Lung (tissue), 12 donors: Measurements from ENCODE around the gene ORAI3. TPM values are rescaled to one million over a fixed set of nuclear protein-coding genes. Genes with fewer than 3 reads are reported as not detected.

ENCODE experiments used
- ATAC-seq: fragments of 200-7000 bp; cut with Tn5 transposase; one replicate; pipeline ENCODE4 v1.9.1; 2020; ENCODE audit warnings: moderate number of reproducible peaks; ENCODE audit not compliant: insufficient read depth, low FRiP score
- DNase-seq, 3 donors: peaks; one replicate each; pipeline ENCODE4 v3.0.0-alpha.2; 2013 to 2017
- H3K27ac ChIP-seq, 2 donors: one replicate each; pipeline ENCODE4 v1.5.1; 2013; ENCODE audit warnings: mild to moderate bottlenecking in 2 of 2, moderate library complexity in 2 of 2, control low read depth in 1 of 2, inconsistent platforms in 1 of 2, low read depth in 1 of 2, low read length in 1 of 2
- H3K27me3 ChIP-seq, 3 donors: one replicate each; pipeline ENCODE4 v1.5.1; 2013; ENCODE audit warnings: low read length in 2 of 3; ENCODE audit not compliant: control insufficient read depth in 3 of 3, insufficient read depth in 3 of 3
- H3K36me3 ChIP-seq, 4 donors: one replicate each; pipeline ENCODE4 v1.5.1; 2013; ENCODE audit warnings: low read length in 4 of 4, mild to moderate bottlenecking in 1 of 4, moderate library complexity in 1 of 4; ENCODE audit not compliant: control insufficient read depth in 4 of 4, insufficient read depth in 4 of 4
- H3K4me1 ChIP-seq, 5 donors: one replicate each; pipeline ENCODE4 v1.5.1; 2013; ENCODE audit warnings: low read length in 5 of 5, mild to moderate bottlenecking in 2 of 5, moderate library complexity in 1 of 5; ENCODE audit not compliant: control insufficient read depth in 5 of 5, insufficient read depth in 5 of 5
- H3K4me3 ChIP-seq: one replicate; pipeline ENCODE4 v1.5.1; 2013; ENCODE audit warnings: mild to moderate bottlenecking, control low read depth, moderate library complexity
- H3K9ac ChIP-seq, 2 donors: one replicate each; pipeline ENCODE4 v1.5.1; 2013; ENCODE audit warnings: low read length in 2 of 2, control low read depth in 1 of 2; ENCODE audit not compliant: insufficient read depth in 1 of 2
- H3K9me3 ChIP-seq, 4 donors: one replicate each; pipeline ENCODE4 v1.5.1; 2013; ENCODE audit warnings: low read length in 3 of 4, mild to moderate bottlenecking in 1 of 4, moderate library complexity in 1 of 4; ENCODE audit not compliant: control insufficient read depth in 4 of 4, insufficient read depth in 3 of 4
- CTCF ChIP-seq: IDR thresholded peaks from 2 replicates; pipeline ENCODE4 v1.5.1; 2012; ENCODE audit warnings: mild to moderate bottlenecking; ENCODE audit errors: control extremely low read depth, extremely low read depth
- WGBS, 2 donors: extraction: QIAGEN DNeasy Blood & Tissue Kit; methylation state at CpG; one replicate each; pipeline ENCODE4 v1.1.7; 2013; 5-methylcytosine and 5-hydroxymethylcytosine counted together
- polyA plus RNA-seq, 2 donors: library from polyadenylated mRNA; stranded (reverse); fragments of 200-250 nt; gene quantifications; one replicate each; pipeline ENCODE4 v1.2.1, GENCODE V29; 2013
- total RNA-seq, 2 donors: library from RNA; depleted of rRNA in 1 of 2; stranded (reverse); fragments of >200 nt in 1 of 2; gene quantifications; one replicate each; pipeline ENCODE4 v1.2.1, GENCODE V29; 2014 to 2021
- donor health status: control.
- donor health status: control.
- donor health status: Bipolar disorder and iron deficiency.
- donor health status: healthy.
- donor health status: DM: yes; HTN: yes; CAD: no.

ORAI3 gene
- total and polyA plus RNA-seq, 4 donors = 20.2 to 27.4 (median 23.6) TPM

GRCh38 chr16:30901201-30902028, 47.5 kb upstream of the ORAI3 start:
- Histone ChIP-seq H3K4me1 (peaks cover 0 to 12% (median 7%) of the 10 kb centered on the region in 5 donors), H3K36me3 (no peaks in the 10 kb centered on the region), H3K27me3 (no peaks in the 10 kb centered on the region), H3K9me3 (no peaks in the 10 kb centered on the region), H3K4me3 (peak overlapping the region; percentile 62), H3K27ac (peak overlapping the region; percentile 90 to 94), H3K9ac (peak overlapping the region in 1 of 2 donors; percentile 17)
- DNase-seq (peak in 2 of 3 donors; percentile 12 to 30), ATAC-seq (no peak)
- WGBS, 2 donors = 25 to 28% methylated on average over 5 to 6 of the region's 6 CpGs
- TF ChIP-seq CTCF = no peak

- ATAC-seq = peak; percentile 84
- Histone ChIP-seq H3K27ac (peak overlapping the region; percentile 90 to 94), H3K4me1 (peaks cover 0 to 12% (median 4%) of the 10 kb centered on the region in 5 donors), H3K9ac (peak overlapping the region; percentile 38 to 41), H3K9me3 (no peaks in the 10 kb centered on the region), H3K36me3 (no peaks in the 10 kb centered on the region), H3K4me3 (peak overlapping the region; percentile 62), H3K27me3 (no peaks in the 10 kb centered on the region)
- WGBS, 2 donors = 5 to 6% methylated on average over 83 to 99 of the region's 99 CpGs
- no peak for TF ChIP-seq CTCF
- peak; percentile 68 to 86 (median 80) for DNase-seq
Measured at GRCh38 chr16:30902029-30902972, 46.6 kb upstream of the ORAI3 start.

GRCh38 chr16:30903002-30903401, 45.9 kb upstream of the ORAI3 start:
- no peak for TF ChIP-seq CTCF
- ATAC-seq (no peak), DNase-seq (no peak)
- no peak overlapping the region for H3K9ac ChIP-seq
- H3K36me3 ChIP-seq = no peaks in the 10 kb centered on the region
- no peak overlapping the region for H3K4me3 ChIP-seq
- 45 to 60% methylated on average over 4 of the region's 4 CpGs for WGBS, 2 donors
- no peaks in the 10 kb centered on the region for H3K9me3 ChIP-seq
- peaks cover 0 to 12% (median 3%) of the 10 kb centered on the region in 5 donors for H3K4me1 ChIP-seq
- peak overlapping the region; percentile 88 to 94 for H3K27ac ChIP-seq
- no peaks in the 10 kb centered on the region for H3K27me3 ChIP-seq
